ENCODE data around the gene MBP.

DNA sequence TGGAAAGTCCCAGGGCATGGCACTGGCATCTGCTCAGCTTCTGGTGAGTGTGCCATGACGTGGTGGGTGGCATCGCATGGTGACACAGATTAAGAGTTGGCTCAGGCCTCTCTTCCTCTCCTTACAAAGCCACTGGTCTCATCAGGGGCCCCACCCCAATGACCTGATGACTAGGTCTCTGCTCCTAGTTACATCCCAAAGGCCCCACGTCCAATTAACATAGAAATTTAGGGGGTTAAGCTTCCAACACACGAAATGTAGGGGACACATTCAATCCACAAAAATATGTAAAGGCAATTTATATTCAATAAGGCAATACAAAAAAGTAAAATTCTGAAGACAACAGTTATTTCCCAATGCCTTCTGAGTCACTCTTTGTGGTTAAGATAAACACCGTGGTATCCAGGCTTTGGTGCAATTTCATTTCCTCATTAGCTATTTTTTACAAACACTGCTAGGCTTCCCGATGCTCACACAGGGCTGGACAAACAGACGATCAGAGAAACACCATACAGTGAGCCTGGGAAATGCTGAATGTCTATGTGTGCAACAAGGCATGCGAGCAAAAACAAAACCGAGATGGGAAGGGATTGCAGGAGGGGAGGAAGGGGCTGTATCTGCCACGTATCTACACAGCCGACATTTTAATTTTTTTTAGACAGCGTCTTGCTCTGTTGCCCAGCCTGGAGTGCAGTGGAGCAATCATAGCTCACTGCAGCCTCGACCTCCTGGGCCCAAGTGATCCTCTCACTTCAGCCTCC is 67.2 kb downstream of the MBP start:
- TF ChIP-seq, protein P1, sequence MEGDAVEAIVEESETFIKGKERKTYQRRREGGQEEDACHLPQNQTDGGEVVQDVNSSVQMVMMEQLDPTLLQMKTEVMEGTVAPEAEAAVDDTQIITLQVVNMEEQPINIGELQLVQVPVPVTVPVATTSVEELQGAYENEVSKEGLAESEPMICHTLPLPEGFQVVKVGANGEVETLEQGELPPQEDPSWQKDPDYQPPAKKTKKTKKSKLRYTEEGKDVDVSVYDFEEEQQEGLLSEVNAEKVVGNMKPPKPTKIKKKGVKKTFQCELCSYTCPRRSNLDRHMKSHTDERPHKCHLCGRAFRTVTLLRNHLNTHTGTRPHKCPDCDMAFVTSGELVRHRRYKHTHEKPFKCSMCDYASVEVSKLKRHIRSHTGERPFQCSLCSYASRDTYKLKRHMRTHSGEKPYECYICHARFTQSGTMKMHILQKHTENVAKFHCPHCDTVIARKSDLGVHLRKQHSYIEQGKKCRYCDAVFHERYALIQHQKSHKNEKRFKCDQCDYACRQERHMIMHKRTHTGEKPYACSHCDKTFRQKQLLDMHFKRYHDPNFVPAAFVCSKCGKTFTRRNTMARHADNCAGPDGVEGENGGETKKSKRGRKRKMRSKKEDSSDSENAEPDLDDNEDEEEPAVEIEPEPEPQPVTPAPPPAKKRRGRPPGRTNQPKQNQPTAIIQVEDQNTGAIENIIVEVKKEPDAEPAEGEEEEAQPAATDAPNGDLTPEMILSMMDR (IDR thresholded peaks at IDR 0.05) = no peak
- TF ChIP-seq REST (IDR thresholded peaks at IDR 0.05; ENCODE audit: insufficient read depth in 1 of 2, low read depth in 2 of 2, low read length in 1 of 2) = no peak
